HG03175 (cell line): ENCODE results near the gene DSCAM.
"Not testable (repeated sequence)": the region's sequence is repeated elsewhere in the genome, so short reads cannot be mapped to it uniquely, and the experiment has no call there.

ENCODE experiments used
- ATAC-seq: cut with Tn5 transposase; IDR thresholded peaks from one replicate; pipeline ENCODE4 v1.9.1; 2021; ENCODE audit warnings: mild to moderate bottlenecking, moderate library complexity; ENCODE audit not compliant: unreplicated experiment

Gene DSCAM

GRCh38 chr21:40339050-40339449 lies 507.9 kb downstream of the DSCAM start:
- no peak for ATAC-seq

GRCh38 chr21:40337981-40338380 lies 509.0 kb downstream of the DSCAM start:
- ATAC-seq = no peak

GRCh38 chr21:40335704-40336103 lies 511.3 kb downstream of the DSCAM start:
- ATAC-seq = no peak

GRCh38 chr21:40334159-40334558 lies 512.8 kb downstream of the DSCAM start:
- no peak for ATAC-seq

GRCh38 chr21:40333731-40334130 lies 513.2 kb downstream of the DSCAM start:
- no peak for ATAC-seq

- no peak for ATAC-seq
These were observed 515.2 kb downstream of the DSCAM start for GRCh38 chr21:40331804-40332203.

- ATAC-seq = no peak
These were observed 515.8 kb downstream of the DSCAM start for GRCh38 chr21:40331172-40331571.

GRCh38 chr21:40324389-40324788 lies 522.6 kb downstream of the DSCAM start:
- no peak for ATAC-seq

- ATAC-seq = not testable (repeated sequence)
These were observed 526.2 kb downstream of the DSCAM start for GRCh38 chr21:40320718-40321117.

GRCh38 chr21:40318371-40318770 lies 528.6 kb downstream of the DSCAM start:
- ATAC-seq = no peak

GRCh38 chr21:40316104-40316503 lies 530.9 kb downstream of the DSCAM start:
- ATAC-seq = no peak

- no peak for ATAC-seq
These were observed 531.3 kb downstream of the DSCAM start for GRCh38 chr21:40315626-40316025.

GRCh38 chr21:40313260-40313659 lies 533.7 kb downstream of the DSCAM start:
- no peak for ATAC-seq

GRCh38 chr21:40300300-40300699 lies 546.7 kb downstream of the DSCAM start:
- no peak for ATAC-seq

- no peak for ATAC-seq
These were observed 547.5 kb downstream of the DSCAM start for GRCh38 chr21:40299451-40299850.

- no peak for ATAC-seq
These were observed 552.6 kb downstream of the DSCAM start for GRCh38 chr21:40294345-40294744.

- no peak for ATAC-seq
These were observed 555.4 kb downstream of the DSCAM start for GRCh38 chr21:40291560-40291959.

- ATAC-seq = no peak
These were observed 562.5 kb downstream of the DSCAM start for GRCh38 chr21:40284409-40284808.

- ATAC-seq = no peak
These were observed 563.8 kb downstream of the DSCAM start for GRCh38 chr21:40282912-40283886.

GRCh38 chr21:40278345-40278744 lies 568.6 kb downstream of the DSCAM start:
- ATAC-seq = no peak

GRCh38 chr21:40276001-40276400 lies 571.0 kb downstream of the DSCAM start:
- no peak for ATAC-seq

GRCh38 chr21:40272037-40272436 lies 574.9 kb downstream of the DSCAM start:
- no peak for ATAC-seq

GRCh38 chr21:40271164-40271563 lies 575.8 kb downstream of the DSCAM start:
- no peak for ATAC-seq
